Cerebellar cortex (tissue), 1 donor: ENCODE results near the gene WFIKKN1.

Source experiments
- DNase-seq: peaks from one replicate; pipeline ENCODE4 v3.0.0-alpha.2; 2015; ENCODE audit warnings: low spot score

WFIKKN1 gene

DNA sequence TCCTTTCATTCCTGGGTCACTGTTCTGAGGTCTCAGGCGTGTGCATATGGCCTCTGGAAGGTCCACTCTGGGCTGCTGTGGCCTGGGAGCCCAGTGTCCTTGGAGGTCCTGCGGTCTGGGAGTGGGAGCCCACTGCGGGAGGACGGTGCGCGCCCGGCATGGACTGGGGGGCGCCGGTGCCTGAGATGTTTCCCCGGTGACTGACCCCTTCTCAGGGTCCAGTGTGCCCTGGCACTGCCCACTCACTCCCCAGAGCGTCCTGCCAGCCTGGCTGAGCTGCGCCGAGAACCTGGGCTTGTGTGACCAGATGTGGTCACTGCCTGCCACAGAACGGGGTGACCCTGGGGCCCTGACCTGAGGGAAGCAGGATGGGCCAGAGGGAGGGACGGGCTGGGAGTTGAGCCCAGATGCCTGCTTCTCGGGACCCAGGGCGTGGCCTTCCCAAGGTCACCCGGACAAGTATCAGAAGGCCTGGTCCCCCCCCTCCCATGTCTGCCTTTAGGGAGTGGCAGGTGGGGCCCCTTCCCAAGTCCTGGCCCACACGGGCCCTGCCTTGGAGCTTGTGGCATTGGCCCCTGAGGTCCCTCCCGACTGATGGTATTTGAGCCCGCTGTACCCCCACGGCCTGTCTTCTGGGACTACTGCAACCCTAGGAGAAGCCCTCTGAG, 43.6 kb downstream of the WFIKKN1 start:
- DNase-seq, result no peak

DNA sequence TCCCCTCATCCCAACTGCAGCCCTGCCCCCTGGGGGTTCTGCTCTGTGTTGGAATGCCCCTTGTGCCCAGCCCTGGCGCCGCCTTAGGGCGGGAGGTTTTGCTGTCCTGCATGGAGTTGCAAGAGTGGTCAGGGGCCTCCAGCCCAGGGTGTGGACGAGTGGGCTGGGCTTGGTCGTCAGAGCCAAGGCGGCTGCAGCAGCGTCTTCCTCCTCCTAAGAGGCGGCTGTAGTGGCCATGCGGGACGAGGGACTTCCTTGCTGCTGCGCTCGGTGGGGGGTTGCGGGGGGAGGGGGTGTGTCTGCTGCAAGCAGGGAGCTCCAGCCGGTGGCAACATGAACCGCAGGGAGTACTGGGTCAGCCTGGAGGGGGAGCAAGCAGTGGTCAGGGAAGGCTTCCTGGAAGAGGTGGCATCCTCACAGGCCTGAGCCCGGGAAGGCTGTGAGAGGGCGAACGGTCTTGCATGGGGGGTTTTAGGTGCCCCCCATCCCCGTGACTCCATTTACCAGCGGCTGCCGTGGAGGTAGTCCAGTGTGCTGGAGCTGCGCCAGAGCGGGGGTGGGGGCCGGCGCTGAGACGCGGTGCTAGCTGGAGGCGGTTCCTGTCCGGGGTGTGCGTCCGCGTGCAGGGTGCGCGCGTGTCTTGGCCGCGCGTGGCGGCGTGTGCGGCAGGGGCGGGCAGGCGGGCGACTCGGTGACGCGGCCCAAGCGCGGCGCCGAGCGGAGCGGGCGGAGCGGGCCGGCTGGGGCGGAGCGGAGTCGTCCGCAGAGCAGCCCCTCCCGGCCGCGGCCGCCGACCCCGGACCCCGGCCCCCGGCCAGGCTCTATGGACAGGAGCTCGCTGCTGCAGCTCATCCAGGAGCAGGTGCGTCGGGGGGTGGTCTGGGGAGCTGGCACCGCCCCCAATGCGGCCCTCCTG, 44.4 kb downstream of the WFIKKN1 start, which contains the start of gene RHBDL1:
Gene RHBDL1, plus strand, starts transcription at position 704 of the 916 bp plus-strand sequence. Its CDS starts 120 bp downstream, at position 824.
- no peak for DNase-seq

DNA sequence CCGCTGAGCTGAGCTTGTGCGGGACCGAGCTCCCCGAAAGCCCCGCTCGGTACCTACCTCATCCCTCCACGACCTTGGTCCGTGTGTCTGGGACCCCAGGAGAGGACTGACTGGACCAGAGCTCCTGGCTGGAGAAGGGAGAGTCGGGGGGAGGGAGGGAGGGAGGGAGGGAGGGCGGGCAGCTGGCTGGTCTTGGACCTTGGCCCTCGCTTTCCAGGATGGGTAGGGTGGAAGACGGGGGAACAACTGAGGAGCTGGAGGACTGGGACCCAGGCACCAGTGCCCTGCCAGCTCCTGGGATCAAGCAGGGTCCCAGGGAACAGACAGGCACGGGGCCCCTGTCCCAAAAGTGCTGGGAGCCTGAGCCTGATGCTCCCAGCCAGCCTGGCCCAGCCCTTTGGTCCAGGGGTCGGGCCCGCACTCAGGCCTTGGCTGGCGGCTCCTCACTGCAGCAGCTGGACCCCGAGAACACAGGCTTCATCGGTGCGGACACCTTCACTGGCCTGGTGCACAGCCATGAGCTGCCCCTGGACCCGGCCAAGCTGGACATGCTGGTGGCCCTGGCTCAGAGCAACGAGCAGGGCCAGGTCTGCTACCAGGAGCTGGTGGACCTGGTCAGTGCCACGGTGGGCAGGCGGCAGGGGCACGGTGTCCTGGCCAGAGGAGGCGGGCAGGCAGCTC, 45.2 kb downstream of the WFIKKN1 start:
- DNase-seq, result no peak

DNA sequence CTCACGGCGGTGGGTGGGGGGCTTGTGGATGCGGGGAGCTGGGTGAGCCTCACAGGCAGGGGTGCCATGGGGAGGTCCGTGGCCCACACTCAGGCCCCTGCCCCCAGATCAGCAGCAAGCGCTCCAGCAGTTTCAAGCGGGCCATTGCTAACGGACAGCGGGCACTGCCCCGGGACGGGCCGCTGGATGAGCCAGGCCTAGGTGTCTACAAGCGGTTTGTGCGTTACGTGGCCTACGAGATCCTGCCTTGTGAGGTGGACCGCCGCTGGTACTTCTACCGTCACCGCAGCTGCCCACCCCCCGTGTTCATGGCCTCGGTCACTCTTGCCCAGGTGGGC, 45.7 kb downstream of the WFIKKN1 start:
- no peak for DNase-seq

DNA sequence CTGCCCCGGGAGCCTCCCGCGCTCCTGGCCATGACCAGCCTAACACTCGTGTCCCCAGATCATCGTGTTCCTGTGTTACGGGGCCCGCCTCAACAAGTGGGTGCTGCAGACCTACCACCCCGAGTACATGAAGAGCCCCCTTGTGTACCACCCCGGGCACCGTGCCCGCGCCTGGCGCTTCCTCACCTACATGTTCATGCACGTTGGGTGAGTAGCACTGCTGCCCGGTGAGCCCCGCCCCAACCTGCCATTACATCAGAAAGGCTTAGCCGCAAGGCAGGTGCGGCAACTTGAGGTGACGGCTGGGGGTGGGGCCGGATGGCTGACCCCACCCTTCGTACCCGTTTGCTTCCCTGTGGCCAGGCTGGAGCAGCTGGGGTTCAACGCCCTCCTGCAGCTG, 46.1 kb downstream of the WFIKKN1 start:
- no peak for DNase-seq

DNA sequence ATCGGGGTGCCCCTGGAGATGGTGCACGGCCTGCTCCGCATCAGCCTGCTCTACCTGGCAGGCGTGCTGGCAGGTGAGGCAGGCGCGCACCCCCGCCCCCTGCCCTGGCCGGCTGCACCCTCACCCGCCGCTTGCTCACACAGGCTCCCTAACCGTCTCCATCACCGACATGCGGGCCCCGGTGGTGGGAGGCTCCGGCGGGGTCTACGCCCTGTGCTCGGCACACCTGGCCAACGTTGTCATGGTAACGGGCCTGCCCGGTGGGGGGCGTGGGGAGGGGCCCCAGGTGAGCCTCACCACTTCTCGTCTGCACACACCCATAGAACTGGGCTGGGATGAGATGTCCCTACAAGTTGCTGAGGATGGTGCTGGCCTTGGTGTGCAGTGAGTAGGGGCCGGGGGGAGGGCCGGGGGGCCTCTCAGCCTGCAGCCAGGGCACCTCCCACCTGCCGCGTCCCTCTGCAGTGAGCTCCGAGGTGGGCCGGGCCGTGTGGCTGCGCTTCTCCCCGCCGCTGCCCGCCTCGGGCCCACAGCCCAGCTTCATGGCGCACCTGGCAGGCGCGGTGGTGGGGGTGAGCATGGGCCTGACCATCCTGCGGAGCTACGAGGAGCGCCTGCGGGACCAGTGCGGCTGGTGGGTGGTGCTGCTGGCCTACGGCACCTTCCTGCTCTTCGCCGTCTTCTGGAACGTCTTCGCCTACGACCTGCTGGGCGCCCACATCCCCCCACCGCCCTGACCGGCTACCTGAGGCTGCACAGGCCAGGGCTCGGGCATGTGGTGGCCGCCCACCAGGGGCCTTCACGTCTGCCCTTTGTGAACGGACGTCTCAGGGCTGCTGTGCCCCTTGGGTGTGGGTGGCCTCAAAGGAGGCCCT, 46.8 kb downstream of the WFIKKN1 start:
- no peak for DNase-seq

DNA sequence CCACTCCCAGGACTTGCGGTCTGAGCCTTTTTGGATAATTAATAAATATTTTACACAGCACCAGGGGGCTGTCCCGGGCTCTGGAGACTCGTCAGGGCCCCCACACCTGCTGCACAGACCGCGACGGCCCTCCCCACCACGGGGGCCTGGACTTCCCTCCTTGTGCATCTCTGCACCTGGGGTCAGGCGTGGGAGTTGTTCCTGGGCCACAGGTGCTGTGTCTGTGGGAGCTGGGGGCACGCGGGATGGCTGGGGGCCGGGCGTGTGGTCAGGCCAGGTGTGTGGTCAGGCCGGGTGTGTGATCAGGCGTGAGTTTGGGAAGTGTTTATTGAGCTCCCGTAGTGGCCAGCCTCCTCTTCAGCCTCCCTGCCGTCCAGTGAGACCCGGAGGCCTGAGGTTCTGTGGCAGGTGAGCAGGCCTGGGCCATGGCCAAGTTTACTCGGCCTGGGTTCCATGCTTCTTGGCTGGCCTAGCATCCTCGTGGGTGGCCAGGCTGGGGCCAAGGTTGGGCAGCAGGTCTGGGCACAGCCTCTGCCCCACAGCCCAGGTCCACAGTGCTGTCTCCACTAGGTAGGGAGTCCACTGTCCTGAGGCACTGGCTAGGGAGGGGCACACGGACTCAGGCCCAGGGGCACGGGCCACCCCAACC, 47.5 kb downstream of the WFIKKN1 start:
- DNase-seq, result peak; percentile 69

DNA sequence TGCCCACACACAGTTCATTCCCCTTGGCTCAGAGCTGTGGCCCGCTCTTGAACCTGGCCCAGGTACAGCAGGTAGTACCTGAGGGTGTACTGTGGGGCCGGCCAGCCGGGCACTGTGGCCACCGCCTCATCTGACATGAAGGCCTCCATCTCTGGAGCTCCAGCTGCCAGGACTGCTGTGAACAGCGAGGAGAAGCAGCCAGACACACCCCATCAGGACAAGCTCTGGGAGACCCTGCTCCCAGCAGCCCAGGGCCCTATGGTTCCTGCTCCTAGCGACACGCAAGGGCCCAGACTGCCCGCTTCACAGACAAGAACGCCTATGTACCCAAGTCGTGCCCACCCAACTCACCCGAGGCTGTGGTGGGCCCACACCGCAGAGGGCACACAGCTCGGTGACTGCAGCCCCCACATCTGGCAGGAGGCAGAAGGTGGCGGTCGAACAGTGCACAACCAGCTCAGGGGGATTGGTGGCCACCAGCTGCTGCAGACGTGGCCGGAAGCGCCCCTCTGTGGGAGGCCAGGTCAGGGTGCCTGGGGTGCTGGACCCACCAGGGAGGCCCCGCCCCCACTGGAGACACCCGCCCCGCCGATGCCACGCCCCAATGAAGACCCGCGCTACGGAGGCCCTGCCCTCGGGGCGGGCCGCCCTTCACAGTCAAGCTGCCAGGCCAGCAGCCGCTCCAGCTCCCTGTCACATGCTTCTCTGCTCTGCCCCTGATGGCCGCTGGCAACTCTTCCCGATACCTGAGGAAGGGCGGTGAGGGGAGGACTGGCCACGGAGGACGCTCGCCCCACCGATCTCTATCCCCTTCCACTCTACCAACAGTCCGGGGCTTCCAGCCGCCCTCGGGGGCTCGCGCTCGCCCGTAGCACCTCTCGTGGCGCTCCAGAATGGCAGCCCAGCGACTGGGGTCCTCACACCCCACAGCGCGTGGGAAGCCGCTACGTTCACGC, 48.4 kb downstream of the WFIKKN1 start:
- DNase-seq, result peak; percentile 80

DNA sequence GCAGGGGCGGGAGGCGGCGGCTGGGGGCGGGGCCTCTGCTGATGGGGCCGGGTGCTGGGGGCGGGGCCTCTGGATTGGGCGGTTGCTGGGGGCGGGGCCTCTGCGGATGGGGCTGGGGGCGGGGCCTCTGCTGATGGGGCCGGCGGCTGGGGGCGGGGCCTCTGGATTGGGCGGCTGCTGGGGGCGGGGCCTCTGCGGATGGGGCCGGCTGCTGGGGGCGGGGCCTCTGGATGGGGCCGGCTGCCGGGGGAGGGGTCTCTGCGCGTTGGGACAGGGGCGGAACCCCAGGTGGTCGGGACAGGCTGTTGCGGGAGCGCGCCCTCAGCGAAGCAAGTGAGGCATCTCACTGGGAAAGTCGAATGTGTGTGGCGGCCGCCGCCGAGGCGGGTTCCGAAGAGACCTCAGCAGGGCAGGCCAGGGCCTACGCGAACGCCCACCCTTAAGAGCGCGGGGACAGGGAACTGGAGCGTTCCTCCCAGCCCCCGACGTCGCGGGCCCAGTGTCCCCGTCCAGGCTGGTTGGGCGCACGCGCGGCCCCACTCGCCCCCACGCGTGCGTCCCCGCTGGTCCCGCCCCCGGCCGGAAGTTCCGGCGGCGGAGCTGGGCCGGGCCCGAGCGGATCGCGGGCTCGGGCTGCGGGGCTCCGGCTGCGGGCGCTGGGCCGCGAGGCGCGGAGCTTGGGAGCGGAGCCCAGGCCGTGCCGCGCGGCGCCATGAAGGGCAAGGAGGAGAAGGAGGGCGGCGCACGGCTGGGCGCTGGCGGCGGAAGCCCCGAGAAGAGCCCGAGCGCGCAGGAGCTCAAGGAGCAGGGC, 49.2 kb downstream of the WFIKKN1 start, which contains the start of gene STUB1:
Gene STUB1, plus strand, starts transcription at position 597 of the 811 bp plus-strand sequence. Its CDS starts 116 bp downstream, at position 713.
- DNase-seq, result peak; percentile 72

DNA sequence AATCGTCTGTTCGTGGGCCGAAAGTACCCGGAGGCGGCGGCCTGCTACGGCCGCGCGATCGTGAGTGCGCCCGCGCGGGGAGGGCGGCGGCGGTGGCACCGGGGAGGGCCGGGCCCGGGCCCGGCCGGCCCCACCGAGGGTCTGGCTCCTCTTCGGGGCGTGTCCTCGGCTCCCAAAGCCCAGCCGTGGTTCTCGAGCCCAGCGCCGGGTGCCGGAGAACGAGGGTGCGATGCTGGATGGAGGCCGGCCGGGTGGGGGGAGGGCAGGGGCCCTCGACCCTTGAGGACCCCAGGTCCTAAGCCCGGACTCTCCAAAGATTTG, 49.8 kb downstream of the WFIKKN1 start:
- no peak for DNase-seq

DNA sequence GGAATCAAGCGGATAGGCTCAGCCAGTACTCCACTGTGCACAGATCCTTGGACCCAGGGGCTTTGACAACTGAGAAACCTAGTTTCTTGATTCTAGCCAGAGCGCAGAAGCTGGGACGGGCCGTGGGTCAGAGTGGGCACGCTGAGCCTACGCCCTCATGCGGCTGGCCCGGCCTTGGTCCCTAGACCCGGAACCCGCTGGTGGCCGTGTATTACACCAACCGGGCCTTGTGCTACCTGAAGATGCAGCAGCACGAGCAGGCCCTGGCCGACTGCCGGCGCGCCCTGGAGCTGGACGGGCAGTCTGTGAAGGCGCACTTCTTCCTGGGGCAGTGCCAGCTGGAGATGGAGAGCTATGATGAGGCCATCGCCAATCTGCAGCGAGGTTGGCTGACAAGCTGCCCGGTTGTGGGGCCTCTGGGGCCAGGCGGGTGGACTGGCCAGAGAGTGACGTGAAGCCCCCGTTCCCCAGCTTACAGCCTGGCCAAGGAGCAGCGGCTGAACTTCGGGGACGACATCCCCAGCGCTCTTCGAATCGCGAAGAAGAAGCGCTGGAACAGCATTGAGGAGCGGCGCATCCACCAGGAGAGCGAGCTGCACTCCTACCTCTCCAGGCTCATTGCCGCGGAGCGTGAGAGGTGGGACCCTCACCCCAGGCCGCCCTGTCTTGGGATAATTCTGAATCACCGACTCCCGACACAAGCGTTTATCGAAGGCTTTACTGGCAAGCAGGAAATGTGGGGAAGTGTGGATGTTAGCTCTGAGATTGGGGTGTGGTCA, 50.4 kb downstream of the WFIKKN1 start:
- no peak for DNase-seq

DNA sequence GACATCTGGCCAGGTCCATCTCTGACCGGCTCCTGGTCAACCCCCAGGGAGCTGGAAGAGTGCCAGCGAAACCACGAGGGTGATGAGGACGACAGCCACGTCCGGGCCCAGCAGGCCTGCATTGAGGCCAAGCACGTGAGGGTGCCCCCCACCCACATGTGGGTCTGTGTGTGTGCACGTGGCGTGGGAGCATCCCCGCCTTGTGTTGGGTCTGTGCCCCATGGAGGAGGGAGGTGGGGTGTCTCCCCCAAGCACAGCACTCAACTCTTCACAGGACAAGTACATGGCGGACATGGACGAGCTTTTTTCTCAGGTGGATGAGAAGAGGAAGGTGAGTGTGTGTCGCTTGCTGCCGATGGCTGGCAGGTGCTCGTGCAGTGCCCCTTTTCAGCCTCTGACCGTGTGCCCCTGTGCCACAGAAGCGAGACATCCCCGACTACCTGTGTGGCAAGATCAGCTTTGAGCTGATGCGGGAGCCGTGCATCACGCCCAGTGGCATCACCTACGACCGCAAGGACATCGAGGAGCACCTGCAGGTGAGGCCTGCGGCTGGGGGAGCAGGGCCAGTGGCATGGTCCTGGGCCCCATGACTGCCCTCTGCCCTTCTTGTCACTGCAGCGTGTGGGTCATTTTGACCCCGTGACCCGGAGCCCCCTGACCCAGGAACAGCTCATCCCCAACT, 51.1 kb downstream of the WFIKKN1 start:
- no peak for DNase-seq

DNA sequence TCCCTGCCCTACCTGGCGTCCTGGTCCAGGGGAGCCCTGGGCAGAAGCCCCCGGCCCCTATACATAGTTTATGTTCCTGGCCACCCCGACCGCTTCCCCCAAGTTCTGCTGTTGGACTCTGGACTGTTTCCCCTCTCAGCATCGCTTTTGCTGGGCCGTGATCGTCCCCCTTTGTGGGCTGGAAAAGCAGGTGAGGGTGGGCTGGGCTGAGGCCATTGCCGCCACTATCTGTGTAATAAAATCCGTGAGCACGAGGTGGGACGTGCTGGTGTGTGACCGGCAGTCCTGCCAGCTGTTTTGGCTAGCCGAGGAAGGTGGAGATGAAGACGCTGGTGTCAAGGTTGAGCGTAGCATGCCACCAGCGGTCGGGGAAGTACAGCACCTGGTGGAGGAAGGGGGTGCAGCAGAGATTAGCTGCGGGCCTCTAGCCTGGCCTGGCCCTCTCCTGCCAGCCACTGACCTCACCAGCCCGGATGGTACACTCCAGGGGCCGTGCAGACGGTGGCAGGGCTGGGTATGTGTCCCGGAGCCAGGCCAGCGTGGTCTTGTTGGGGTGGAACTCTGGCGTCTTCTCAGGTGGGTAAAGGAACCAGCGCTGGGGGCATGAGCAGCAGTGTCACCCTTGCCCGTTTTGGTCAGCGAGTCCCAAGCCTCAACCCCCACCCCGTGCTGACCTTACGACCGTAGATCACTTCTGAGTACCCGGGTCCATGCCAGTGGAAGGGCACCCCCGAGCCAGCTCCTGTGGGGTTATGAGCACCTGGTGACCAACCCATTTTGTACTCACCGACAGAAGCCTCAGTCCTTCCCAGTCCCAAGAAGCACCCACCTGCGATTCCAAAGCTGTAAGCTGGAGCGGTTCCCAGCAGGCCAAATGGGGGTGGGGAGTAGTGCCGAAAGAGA, 52.0 kb downstream of the WFIKKN1 start:
- DNase-seq, result no peak

DNA sequence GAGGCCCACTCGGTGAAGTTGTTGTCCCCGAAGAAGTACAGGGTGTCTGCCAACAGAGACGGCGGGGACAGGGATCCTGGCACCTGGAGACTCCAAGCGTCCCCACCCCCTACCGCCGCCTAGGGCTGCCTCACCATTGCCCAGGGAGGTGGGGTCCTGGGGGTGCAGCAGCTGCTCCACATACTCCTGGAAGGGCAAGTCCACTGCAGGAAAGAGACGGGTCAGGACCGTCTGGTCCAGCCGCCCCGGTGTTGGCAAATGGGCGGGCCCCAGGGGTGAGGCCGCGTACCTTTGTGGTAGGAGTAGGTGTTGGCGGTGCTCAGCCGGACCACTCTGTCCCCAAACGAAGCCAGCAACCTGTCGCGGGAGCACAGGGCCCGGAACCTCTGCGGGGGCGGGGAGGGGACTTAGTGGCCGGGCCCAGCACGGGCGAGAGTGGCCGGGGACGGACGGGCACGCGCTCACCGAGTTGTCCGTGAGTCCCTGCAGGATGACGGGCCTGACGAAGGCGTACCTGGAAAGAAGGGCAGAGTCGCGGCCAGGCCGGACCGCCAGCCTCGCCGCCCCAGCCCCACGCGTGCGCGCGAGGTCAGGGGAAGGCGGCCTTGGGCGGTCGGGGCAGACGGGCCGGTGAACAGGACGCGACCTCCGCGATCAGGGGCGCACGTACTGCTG, 52.7 kb downstream of the WFIKKN1 start:
- DNase-seq, result no peak
